HepG2 (cell line): Measurements from ENCODE around the gene BCL2L1. TPM values are rescaled to one million over a fixed set of nuclear protein-coding genes. Genes with fewer than 3 reads are reported as not detected.

Experiments
- ATF7 ChIP-seq, 2 experiments: fragments of 450-650 bp in 1 of 2; sonication (generic) in 1 of 2; formaldehyde crosslinking in 1 of 2; IDR thresholded peaks; 2 replicates each; pipeline versions ENCODE4 v1.4.0 to v1.6.1; 2016 to 2020; ENCODE audit warnings: antibody characterized with exemption in 1 of 2, mild to moderate bottlenecking in 1 of 2, missing genetic modification reagents in 1 of 2
- CBX2 ChIP-seq, 2 experiments: fragments of 200-600 bp in 1 of 2; sonication (generic); formaldehyde crosslinking in 1 of 2; IDR thresholded peaks; 2 replicates each; pipeline versions ENCODE4 v1.7.0 to v1.8.1; 2018 to 2022; ENCODE audit warnings: low read depth in 2 of 2, low read length in 1 of 2, mild to moderate bottlenecking in 1 of 2, missing genetic modification reagents in 1 of 2
- DMAP1 ChIP-seq: IDR thresholded peaks from 2 replicates; pipeline ENCODE4 v1.6.1; 2016
- HNRNPK ChIP-seq: fragments of 200-400 bp; formaldehyde crosslinking; IDR thresholded peaks from 2 replicates; pipeline ENCODE4 v1.6.1; 2018; ENCODE audit warnings: low read length, low read depth, moderate library complexity, mild to moderate bottlenecking; ENCODE audit not compliant: poor library complexity, severe bottlenecking
- HOXA9 ChIP-seq: sonication (generic); formaldehyde crosslinking; IDR thresholded peaks from 2 replicates; pipeline ENCODE4 v1.8.1; 2022; ENCODE audit warnings: missing genetic modification reagents, mild to moderate bottlenecking, moderate library complexity, borderline replicate concordance
- KDM4B ChIP-seq: sonication (generic); formaldehyde crosslinking; IDR thresholded peaks from 2 replicates; pipeline ENCODE4 v1.4.0; 2020; ENCODE audit warnings: missing genetic modification reagents
- MAFF ChIP-seq: IDR thresholded peaks from 2 replicates; pipeline ENCODE4 v1.6.1; 2011; ENCODE audit warnings: low read depth, low read length, improper control_type of control experiment
- POLR2G ChIP-seq: fragments of 200-400 bp; formaldehyde crosslinking; IDR thresholded peaks from 2 replicates; pipeline ENCODE4 v1.6.1; 2018; ENCODE audit warnings: mild to moderate bottlenecking, low read depth, low read length, moderate library complexity
- RORA ChIP-seq: sonication (generic); formaldehyde crosslinking; IDR thresholded peaks from 2 replicates; pipeline ENCODE4 v1.5.0; 2020; ENCODE audit warnings: mild to moderate bottlenecking, missing genetic modification reagents, moderate library complexity
- SOX6 ChIP-seq, 2 experiments: fragments of 450-650 bp in 1 of 2; sonication (generic) in 1 of 2; formaldehyde crosslinking in 1 of 2; IDR thresholded peaks; 2 replicates each; pipeline versions ENCODE4 v1.4.0 to v1.6.1; 2017 to 2020; ENCODE audit warnings: antibody characterized with exemption in 1 of 2, mild to moderate bottlenecking in 1 of 2, missing genetic modification reagents in 1 of 2
- THAP11 ChIP-seq: IDR thresholded peaks from 2 replicates; pipeline ENCODE4 v1.6.1; 2016; ENCODE audit warnings: missing biosample characterization, missing genetic modification reagents
- ZBTB21 ChIP-seq: sonication (generic); formaldehyde crosslinking; IDR thresholded peaks from 2 replicates; pipeline ENCODE4 v1.4.0; 2020; ENCODE audit warnings: missing genetic modification reagents
- ZBTB7B ChIP-seq: sonication (generic); formaldehyde crosslinking; IDR thresholded peaks from 2 replicates; pipeline ENCODE4 v1.4.0; 2020; ENCODE audit warnings: missing genetic modification reagents
- ZFP41 ChIP-seq: sonication (generic); formaldehyde crosslinking; IDR thresholded peaks from 2 replicates; pipeline ENCODE4 v1.4.0; 2020; ENCODE audit warnings: mild to moderate bottlenecking, missing genetic modification reagents, borderline replicate concordance
- ZNF446 ChIP-seq: sonication (generic); formaldehyde crosslinking; IDR thresholded peaks from 2 replicates; pipeline ENCODE4 v1.5.0; 2020; ENCODE audit warnings: mild to moderate bottlenecking, missing genetic modification reagents
- ZNF598 ChIP-seq: sonication (generic); formaldehyde crosslinking; IDR thresholded peaks from 2 replicates; pipeline ENCODE4 v1.5.1; 2020; ENCODE audit warnings: mild to moderate bottlenecking, missing genetic modification reagents, borderline replicate concordance
- ZNF7 ChIP-seq: IDR thresholded peaks from 2 replicates; pipeline ENCODE4 v1.6.1; 2016; ENCODE audit warnings: missing biosample characterization, missing genetic modification reagents
- ZNF766 ChIP-seq: sonication (generic); formaldehyde crosslinking; IDR thresholded peaks from 2 replicates; pipeline ENCODE4 v1.5.0; 2020; ENCODE audit warnings: missing genetic modification reagents, borderline replicate concordance
- ZSCAN12 ChIP-seq: sonication (generic); formaldehyde crosslinking; IDR thresholded peaks from 2 replicates; pipeline ENCODE4 v1.9.0; 2021; ENCODE audit warnings: mild to moderate bottlenecking, missing genetic modification reagents
- polyA plus RNA-seq, 8 experiments: library from polyadenylated mRNA; depleted of rRNA in 3 of 8; stranded (reverse) in 7 of 8; unstranded in 1 of 8; fragments of >200 nt; fragmentation: Illumina TruSeq in 4 of 8; extraction: Trizol in 4 of 8; gene quantifications; 2 replicates each; pipeline versions ENCODE4 v1.2.1 to v1.2.3, GENCODE V29; 2011 to 2016; ENCODE audit warnings: low read depth in 4 of 8, missing spikeins in 1 of 8, mixed read lengths in 1 of 8; ENCODE audit not compliant: insufficient read depth in 1 of 8
- total RNA-seq, 5 experiments: library from RNA; depleted of rRNA; stranded (reverse); fragments of >200 nt; fragmentation: Illumina TruSeq; extraction: Trizol; gene quantifications; 2 replicates each; pipeline ENCODE4 v1.2.3, GENCODE V29; 2016; ENCODE audit warnings: low read depth in 1 of 5
- TF ChIP-seq, protein P1 (sequence below): sonication (generic); formaldehyde crosslinking; IDR thresholded peaks from 2 replicates; pipeline ENCODE4 v1.4.0; 2020; ENCODE audit warnings: missing genetic modification reagents
- TF ChIP-seq, protein P2 (sequence below), 2 experiments: sonication (generic) in 1 of 2; formaldehyde crosslinking in 1 of 2; IDR thresholded peaks; 2 replicates each; pipeline versions ENCODE4 v1.4.0 to v1.6.1; 2018 to 2020; ENCODE audit warnings: missing genetic modification reagents in 2 of 2, borderline replicate concordance in 1 of 2, low read depth in 1 of 2, mild to moderate bottlenecking in 1 of 2, missing biosample characterization in 1 of 2
- TF ChIP-seq, protein P3 (sequence below): sonication (generic); formaldehyde crosslinking; IDR thresholded peaks from 2 replicates; pipeline ENCODE4; 2020; ENCODE audit warnings: missing genetic modification reagents, mild to moderate bottlenecking, borderline replicate concordance

Gene BCL2L1
- total and polyA plus RNA-seq, 2 of the 13 experiments (the other 11 are each of a cell fraction or from before 2014, with no cell fraction given): 164 to 258 TPM

GRCh38 chr20:31670371-31671228, 52.1 kb downstream of the BCL2L1 start (continued):
- TF ChIP-seq HNRNPK (no peak), ZBTB21 (CRISPR knock-in tag) (no peak), DMAP1 (no peak), HOXA9 (no peak), ZBTB7B (CRISPR knock-in tag) (no peak), CBX2 (IDR thresholded peaks at IDR 0.05; ENCODE audit: low read depth, low read length) (no peak), CBX2 (CRISPR knock-in tag; IDR thresholded peaks at IDR 0.05; ENCODE audit: low read depth) (no peak), KDM4B (CRISPR knock-in tag) (no peak), ZNF7 (no peak), POLR2G (no peak; the same call in 1 of the 2 replicates), ZNF446 (CRISPR knock-in tag) (0 out of 2 replicates have a peak, but pooled peaks have one; percentile 39), MAFF (no peak), ZNF766 (CRISPR knock-in tag) (no peak), ZNF598 (CRISPR knock-in tag) (no peak), RORA (CRISPR knock-in tag) (no peak), THAP11 (CRISPR knock-in tag) (no peak), ZFP41 (CRISPR knock-in tag) (no peak), SOX6 (IDR thresholded peaks at IDR 0.05) (no peak), SOX6 (CRISPR knock-in tag; IDR thresholded peaks at IDR 0.05) (0 out of 2 replicates have a peak, but pooled peaks have one; percentile 23), ZSCAN12 (no peak), ATF7 (IDR thresholded peaks at IDR 0.05) (no peak), ATF7 (CRISPR knock-in tag; IDR thresholded peaks at IDR 0.05) (no peak)
- TF ChIP-seq, protein P1, sequence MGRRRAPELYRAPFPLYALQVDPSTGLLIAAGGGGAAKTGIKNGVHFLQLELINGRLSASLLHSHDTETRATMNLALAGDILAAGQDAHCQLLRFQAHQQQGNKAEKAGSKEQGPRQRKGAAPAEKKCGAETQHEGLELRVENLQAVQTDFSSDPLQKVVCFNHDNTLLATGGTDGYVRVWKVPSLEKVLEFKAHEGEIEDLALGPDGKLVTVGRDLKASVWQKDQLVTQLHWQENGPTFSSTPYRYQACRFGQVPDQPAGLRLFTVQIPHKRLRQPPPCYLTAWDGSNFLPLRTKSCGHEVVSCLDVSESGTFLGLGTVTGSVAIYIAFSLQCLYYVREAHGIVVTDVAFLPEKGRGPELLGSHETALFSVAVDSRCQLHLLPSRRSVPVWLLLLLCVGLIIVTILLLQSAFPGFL: no peak
- TF ChIP-seq, protein P2, sequence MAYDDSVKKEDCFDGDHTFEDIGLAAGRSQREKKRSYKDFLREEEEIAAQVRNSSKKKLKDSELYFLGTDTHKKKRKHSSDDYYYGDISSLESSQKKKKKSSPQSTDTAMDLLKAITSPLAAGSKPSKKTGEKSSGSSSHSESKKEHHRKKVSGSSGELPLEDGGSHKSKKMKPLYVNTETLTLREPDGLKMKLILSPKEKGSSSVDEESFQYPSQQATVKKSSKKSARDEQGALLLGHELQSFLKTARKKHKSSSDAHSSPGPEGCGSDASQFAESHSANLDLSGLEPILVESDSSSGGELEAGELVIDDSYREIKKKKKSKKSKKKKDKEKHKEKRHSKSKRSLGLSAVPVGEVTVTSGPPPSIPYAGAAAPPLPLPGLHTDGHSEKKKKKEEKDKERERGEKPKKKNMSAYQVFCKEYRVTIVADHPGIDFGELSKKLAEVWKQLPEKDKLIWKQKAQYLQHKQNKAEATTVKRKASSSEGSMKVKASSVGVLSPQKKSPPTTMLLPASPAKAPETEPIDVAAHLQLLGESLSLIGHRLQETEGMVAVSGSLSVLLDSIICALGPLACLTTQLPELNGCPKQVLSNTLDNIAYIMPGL (CRISPR knock-in tag; IDR thresholded peaks at IDR 0.05; ENCODE audit: borderline replicate concordance in 1 of 2, low read depth in 1 of 2): no peak
- TF ChIP-seq, protein P3, sequence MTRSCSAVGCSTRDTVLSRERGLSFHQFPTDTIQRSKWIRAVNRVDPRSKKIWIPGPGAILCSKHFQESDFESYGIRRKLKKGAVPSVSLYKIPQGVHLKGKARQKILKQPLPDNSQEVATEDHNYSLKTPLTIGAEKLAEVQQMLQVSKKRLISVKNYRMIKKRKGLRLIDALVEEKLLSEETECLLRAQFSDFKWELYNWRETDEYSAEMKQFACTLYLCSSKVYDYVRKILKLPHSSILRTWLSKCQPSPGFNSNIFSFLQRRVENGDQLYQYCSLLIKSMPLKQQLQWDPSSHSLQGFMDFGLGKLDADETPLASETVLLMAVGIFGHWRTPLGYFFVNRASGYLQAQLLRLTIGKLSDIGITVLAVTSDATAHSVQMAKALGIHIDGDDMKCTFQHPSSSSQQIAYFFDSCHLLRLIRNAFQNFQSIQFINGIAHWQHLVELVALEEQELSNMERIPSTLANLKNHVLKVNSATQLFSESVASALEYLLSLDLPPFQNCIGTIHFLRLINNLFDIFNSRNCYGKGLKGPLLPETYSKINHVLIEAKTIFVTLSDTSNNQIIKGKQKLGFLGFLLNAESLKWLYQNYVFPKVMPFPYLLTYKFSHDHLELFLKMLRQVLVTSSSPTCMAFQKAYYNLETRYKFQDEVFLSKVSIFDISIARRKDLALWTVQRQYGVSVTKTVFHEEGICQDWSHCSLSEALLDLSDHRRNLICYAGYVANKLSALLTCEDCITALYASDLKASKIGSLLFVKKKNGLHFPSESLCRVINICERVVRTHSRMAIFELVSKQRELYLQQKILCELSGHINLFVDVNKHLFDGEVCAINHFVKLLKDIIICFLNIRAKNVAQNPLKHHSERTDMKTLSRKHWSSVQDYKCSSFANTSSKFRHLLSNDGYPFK (CRISPR knock-in tag): no peak
